Neutrophil (primary cell): ENCODE results near the gene MYLK4.
"Not testable (repeated sequence)": the region's sequence is repeated elsewhere in the genome, so short reads cannot be mapped to it uniquely, and the experiment has no call there.

Experiments
- H3K27ac ChIP-seq: fragments of 200-600 bp; sonication (generic); 2 replicates; pipeline ENCODE4 v1.5.1; 2016; ENCODE audit warnings: mild to moderate bottlenecking, moderate library complexity
- H3K27me3 ChIP-seq: fragments of 200-600 bp; sonication (generic); 2 replicates; pipeline ENCODE4 v1.6.0; 2016; ENCODE audit warnings: mild to moderate bottlenecking
- H3K36me3 ChIP-seq: fragments of 200-600 bp; sonication (generic); 2 replicates; pipeline ENCODE4 v1.5.1; 2017
- H3K4me1 ChIP-seq, 2 experiments: fragments of 200-600 bp in 1 of 2; sonication (generic) in 1 of 2; 1 replicate in 1 of 2; 2 replicates in 1 of 2; pipeline versions ENCODE4 v1.5.1 to v1.6.1; 2013 to 2016; ENCODE audit warnings: low read depth in 1 of 2, low read length in 1 of 2, mild to moderate bottlenecking in 1 of 2, moderate library complexity in 1 of 2; ENCODE audit not compliant: control insufficient read depth in 1 of 2, insufficient read depth in 1 of 2
- H3K4me3 ChIP-seq, 2 experiments: fragments of 200-600 bp in 1 of 2; sonication (generic) in 1 of 2; 1 replicate in 1 of 2; 2 replicates in 1 of 2; pipeline ENCODE4 v1.5.1; 2013 to 2016; ENCODE audit warnings: low read depth in 1 of 2, low read length in 1 of 2, mild to moderate bottlenecking in 1 of 2, moderate library complexity in 1 of 2
- H3K9me3 ChIP-seq: fragments of 200-600 bp; sonication (generic); 2 replicates; pipeline ENCODE4 v1.5.1; 2016
- TF ChIP-seq, protein P1 (sequence below): fragments of 200-600 bp; sonication (generic); IDR thresholded peaks from 2 replicates; pipeline ENCODE4 v1.5.1; 2016; ENCODE audit warnings: antibody characterized with exemption

Gene MYLK4

DNA sequence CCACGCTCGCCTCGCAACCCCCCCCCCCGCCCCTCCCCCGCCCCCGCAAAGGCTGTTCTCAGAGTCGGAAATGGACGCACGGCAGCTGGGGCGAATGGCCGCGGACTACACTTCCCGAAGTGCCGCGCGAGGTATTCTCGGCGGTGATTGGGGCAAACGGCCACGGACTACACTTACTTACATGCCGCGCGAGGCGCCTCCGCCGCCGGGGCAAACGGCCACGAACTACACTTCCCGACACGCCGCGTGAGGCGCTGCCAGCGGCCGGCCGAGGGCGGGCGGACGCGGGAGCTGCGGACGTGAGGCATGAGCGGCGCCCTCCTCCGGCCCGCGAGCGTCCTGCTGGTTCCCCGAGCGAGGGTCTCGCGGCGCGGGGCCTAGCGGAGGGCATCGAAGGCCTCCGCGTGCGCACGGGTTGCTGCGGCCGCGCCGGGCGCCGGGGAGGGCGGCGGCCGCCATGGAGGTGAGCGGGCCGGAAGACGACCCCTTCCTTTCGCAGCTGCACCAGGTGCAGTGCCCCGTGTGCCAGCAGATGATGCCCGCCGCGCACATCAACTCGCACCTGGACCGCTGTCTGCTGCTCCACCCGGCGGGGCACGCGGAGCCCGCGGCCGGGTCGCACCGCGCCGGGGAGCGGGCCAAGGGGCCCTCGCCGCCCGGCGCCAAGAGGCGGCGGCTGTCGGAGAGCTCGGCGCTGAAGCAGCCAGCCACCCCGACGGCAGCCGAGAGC lies 14.6 kb upstream of the MYLK4 start, which contains the start of gene WRNIP1:
TSS of gene WRNIP1 (plus strand) at position 228 of the 730 bp plus-strand sequence. CDS start at position 458, 230 bp downstream.
- TF ChIP-seq, protein P1, sequence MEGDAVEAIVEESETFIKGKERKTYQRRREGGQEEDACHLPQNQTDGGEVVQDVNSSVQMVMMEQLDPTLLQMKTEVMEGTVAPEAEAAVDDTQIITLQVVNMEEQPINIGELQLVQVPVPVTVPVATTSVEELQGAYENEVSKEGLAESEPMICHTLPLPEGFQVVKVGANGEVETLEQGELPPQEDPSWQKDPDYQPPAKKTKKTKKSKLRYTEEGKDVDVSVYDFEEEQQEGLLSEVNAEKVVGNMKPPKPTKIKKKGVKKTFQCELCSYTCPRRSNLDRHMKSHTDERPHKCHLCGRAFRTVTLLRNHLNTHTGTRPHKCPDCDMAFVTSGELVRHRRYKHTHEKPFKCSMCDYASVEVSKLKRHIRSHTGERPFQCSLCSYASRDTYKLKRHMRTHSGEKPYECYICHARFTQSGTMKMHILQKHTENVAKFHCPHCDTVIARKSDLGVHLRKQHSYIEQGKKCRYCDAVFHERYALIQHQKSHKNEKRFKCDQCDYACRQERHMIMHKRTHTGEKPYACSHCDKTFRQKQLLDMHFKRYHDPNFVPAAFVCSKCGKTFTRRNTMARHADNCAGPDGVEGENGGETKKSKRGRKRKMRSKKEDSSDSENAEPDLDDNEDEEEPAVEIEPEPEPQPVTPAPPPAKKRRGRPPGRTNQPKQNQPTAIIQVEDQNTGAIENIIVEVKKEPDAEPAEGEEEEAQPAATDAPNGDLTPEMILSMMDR, result peak; percentile 94
- no peaks in the 10 kb centered on the region for H3K36me3 ChIP-seq
- H3K4me1 ChIP-seq, result peaks cover 43 to 46% of the 10 kb centered on the region in 2 experiments
- peak within 1 kb of the TSS; percentile 81 to 91 for H3K4me3 ChIP-seq
- no peaks in the 10 kb centered on the region for H3K9me3 ChIP-seq
- no peaks in the 10 kb centered on the region for H3K27me3 ChIP-seq
- peak within 1 kb of the TSS; percentile 91 for H3K27ac ChIP-seq

DNA sequence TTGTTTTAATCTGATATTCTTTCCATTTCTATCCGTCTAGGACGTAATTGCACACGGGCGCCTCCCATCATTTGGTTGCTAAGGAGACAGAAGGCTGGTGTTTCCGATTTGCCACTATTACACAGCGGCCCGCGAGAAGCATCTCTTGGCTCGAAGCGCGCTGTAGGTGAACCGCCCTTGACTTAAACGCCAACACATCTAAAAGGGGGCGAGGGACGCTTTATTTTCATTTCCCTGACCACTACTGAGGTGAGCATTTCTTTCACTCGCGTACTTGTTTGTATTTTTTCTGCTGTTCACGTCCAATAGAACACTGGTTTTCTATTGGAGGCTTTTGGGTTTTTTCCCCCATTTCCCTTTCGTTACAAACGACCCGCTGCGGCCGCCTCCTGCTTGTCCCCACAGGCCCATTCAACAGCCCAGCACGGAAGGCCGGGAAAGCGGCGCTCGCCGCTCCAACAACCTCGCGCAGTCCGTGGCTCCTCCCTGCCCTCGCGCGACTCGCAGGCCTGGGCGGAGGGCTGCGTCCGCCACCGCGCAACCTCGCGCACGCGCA lies 14.0 kb upstream of the MYLK4 start:
- H3K27ac ChIP-seq, result peak overlapping the region; percentile 91
- peaks cover 38 to 39% of the 10 kb centered on the region in 2 experiments for H3K4me1 ChIP-seq
- H3K36me3 ChIP-seq, result no peaks in the 10 kb centered on the region
- no peaks in the 10 kb centered on the region for H3K9me3 ChIP-seq
- TF ChIP-seq, protein P1, result no peak
- peak overlapping the region; percentile 75 to 81 for H3K4me3 ChIP-seq
- no peaks in the 10 kb centered on the region for H3K27me3 ChIP-seq

DNA sequence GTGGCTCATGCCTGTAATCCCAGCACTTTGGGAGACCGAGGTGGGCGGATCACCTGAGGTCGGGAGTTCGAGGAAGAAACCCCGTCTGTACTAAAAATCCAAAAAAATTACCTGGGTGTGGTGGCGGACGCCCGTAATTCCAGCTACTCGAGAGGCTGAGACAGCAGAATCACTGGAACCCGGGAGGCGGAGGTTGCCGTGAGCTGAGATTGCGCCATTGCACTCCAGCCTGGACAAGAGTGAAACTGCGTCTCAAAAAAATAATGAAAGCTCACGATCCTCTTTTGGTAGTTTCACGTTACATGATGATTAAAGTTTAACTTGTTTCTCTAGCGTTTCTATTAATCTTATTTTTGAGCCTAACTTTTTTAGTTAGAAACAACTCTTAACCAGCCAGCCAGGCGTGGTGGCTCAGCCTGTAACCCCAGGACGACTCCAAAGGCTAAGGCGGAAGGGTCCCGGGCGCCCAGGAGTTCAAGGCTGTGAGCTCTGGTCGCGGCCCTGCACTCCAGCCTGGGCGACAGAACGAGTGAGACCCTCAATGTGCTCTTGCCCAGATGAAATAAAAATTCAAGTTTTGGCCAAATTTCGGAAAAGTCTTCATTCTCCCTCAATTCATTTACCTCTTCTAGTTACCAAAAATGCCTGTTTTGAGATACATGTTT lies 13.3 kb upstream of the MYLK4 start:
- Histone ChIP-seq H3K27ac (peak overlapping the region; percentile 91), H3K4me3 (peak overlapping the region; percentile 75 to 81), H3K27me3 (no peaks in the 10 kb centered on the region), H3K36me3 (no peaks in the 10 kb centered on the region), H3K4me1 (peaks cover 36 to 38% of the 10 kb centered on the region in 2 experiments), H3K9me3 (no peaks in the 10 kb centered on the region)
- TF ChIP-seq, protein P1, result no peak

DNA sequence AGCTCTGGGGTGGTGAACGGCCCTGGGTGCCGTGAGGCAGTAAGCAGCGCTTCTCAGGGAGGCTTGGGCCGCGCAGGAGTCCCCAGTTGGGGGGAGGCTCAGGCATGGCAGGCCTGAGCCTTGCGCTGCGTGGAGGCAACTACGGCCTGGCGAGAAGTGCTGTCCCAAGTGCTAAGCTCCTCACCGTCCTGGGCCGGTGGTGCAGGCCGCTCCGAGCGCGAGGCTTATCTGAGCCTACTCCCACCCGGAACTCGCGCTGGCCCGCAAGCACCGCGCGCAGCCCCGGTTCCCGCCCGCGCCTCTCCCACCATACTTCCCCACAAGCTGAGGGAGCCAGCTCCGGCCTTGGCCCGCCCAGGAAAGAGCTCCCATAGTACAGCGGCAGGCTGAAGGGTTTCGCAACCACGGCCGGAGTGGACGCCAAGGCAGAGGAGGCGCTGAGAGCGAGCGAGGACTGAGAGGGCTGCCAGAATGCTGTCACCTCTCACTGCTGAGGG lies 12.7 kb upstream of the MYLK4 start:
- TF ChIP-seq, protein P1, result no peak
- no peaks in the 10 kb centered on the region for H3K9me3 ChIP-seq
- no peaks in the 10 kb centered on the region for H3K27me3 ChIP-seq
- no peak overlapping the region for H3K27ac ChIP-seq
- no peaks in the 10 kb centered on the region for H3K36me3 ChIP-seq
- peaks cover 31 to 36% of the 10 kb centered on the region in 2 experiments for H3K4me1 ChIP-seq
- H3K4me3 ChIP-seq, result no peak overlapping the region

DNA sequence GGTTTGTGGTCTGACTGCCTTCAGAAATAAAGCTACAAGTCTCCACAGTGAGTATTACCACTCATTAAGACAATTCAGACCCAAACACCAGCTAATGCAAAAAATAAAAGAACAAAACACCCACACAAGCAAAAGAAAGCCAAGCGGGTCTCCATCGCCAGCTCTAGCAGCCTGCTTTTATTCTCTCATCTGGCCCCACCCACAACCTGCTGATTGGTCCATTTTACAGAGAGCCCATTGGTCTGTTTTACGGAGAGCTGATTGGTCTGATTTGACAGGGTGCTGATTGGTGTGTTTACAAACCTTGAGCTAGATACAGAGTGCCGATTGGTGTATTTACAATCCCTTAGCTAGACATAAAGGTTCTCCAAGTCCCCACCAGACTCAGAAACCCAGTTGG lies 12.1 kb upstream of the MYLK4 start:
- H3K36me3 ChIP-seq, H3K9me3 ChIP-seq, H3K4me3 ChIP-seq, H3K27me3 ChIP-seq, H3K27ac ChIP-seq: not testable (repeated sequence)
- peaks cover 25 to 30% of the 10 kb centered on the region in 2 experiments for H3K4me1 ChIP-seq
